NCI-H1436 treated with DMSO at 0.1 percent for 48 hours (cell line): Measurements from ENCODE around the gene GPR142.

Source experiments
- DNase-seq: peaks from one replicate; lab custom pipeline; 2025; lab: John Stamatoyannopoulos, UW

Gene GPR142

DNA sequence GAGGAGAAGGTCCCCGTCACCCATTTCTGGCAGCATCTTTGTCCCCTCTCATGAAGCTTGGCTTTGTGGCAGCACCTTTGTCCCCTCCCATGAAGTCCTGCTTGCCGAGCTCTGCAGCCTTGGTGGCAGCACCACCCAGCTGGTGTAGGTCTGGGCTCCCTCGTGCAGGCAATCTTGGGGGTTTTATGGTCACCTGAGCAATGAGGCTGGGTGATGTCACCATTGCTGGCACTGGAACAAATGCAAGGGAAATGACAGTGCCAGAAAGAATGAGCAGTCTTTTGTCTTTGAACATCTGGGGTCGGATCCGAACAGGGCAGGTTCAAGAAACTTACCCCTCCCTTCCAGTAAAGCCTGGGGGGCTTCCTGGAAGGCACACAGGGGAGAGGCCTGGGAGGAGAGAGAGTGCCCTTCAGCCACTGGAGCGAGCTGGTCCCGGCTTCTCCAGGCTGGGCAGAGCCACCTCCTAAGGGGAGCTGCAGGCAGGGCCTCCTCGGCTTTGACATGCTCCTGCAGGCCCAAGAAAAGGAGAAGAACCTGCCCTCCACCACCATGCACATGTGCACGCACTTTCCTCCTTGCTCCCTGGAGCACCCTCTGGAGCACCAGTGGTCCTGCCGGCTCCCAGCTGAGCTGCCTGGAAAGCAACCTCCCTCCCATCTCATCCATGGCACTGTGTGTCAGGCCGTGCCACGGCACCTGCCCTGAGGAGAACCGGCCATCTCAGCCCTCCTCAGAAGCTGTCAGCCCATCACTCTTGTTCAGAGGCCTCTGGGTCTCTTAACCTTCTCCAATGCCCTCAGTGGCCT lies 21.7 kb upstream of the GPR142 start:
- no peak for DNase-seq

DNA sequence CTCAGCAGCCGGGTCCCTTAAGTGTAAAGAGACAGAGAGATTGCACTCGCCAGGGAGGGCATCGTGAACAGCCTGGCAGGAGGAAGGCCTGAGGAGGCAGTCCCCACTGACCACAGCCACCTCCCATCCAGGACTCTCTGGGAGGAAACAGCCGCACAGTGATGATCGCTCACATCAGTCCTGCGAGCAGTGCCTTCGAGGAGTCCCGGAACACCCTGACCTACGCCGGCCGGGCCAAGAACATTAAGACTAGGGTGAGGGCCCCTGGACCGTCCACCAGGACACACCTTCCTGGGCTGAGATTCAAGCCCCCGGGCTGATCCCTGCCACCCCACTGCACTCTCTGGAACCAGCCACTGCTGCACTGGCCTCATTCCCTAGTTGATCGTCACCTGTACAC lies 19.7 kb upstream of the GPR142 start:
- no peak for DNase-seq

DNA sequence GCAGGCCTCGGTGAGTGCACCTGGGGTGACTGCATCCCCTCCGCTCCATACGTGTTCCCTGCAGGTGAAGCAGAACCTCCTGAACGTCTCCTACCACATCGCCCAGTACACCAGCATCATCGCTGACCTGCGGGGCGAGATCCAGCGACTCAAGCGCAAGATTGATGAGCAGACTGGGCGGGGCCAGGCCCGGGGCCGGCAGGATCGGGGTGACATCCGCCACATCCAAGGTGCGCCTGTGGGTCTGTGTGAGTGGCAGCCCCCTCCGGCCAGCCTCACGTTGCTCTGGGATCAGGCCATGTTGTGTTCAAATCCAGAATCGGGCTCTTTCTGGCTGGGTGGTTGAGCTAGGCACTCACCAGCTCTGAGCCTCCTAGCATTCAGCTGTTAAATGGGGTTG lies 18.2 kb upstream of the GPR142 start:
- DNase-seq = no peak

GRCh38 chr17:74350486-74350885 lies 16.8 kb upstream of the GPR142 start:
- no peak for DNase-seq

DNA sequence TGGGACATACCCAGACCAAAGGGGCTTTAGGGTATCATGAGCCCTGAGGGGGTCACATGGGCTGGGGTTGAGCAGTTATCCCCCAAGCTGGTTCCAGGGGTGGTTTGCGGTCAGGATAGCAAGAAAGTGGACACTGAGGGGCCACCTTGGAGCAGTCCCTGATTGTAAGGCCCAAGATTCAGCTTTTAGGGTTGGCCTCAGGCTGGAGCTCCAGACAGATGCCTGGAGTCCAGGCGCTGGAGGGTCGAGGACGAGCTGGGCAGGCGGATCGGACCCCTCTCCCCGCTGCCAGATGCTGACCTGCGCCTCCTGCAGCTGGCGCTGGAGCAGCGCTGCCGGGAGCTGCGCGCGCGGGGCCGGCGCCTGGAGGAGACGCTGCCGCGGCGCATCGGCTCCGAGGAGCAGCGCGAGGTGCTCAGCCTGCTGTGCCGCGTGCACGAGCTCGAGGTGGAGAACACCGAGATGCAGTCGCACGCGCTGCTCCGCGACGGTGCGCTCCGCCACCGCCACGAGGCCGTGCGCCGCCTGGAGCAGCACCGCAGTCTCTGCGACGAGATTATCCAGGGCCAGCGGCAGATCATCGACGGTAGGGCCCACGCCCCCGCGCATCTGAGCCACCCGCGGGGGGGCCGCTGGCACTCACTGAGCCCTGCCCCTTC lies 15.6 kb upstream of the GPR142 start:
- DNase-seq = no peak

DNA sequence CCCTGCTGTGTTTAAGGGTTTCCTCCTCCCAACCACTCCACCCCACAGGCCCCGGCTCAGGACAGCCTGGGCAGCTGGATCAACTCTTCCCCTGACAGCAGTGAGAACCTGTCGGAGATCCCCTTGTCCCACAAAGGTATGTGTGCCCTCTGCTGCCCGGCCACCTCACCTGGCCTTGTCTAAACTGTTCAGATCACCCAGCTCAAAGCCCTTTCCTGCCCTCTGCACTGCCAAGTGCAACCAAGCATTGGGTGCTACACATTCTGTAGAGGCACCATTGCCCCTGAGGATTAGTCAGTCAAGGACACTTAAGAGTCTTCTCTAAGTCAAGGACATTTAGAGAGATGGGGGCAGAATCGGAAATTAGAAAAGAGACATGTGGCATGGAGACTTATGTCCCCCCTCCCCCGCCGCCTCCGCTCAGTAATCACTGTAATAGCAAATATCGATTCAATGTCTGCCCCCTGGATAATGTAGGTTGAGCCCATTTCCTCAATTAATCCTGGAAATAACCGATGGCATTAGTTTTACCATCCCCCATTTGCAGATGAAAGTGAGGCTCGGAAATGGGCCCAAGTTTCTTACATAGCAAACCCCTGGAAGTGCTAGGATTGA lies 13.8 kb upstream of the GPR142 start:
- no peak for DNase-seq

GRCh38 chr17:74354123-74354522 lies 13.2 kb upstream of the GPR142 start:
- no peak for DNase-seq

DNA sequence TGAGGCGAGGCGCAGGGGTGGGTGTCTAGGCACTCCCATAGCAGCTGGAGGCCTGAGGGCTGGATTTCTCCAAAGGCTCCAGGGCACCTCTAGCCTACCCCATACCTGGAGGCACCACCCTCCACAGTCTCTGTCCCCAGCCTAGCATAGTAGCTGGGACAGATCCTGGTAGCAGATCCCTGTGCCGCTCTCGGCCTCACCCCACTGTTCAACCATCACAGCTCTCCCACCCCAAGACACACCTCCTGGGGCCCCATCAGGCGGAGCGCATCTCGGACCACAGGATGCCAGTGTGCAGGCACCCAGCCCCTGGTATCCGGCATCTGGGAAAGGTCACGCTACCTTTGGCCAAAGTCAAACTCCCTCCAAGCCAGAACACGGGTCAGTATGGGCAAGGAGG lies 12.7 kb upstream of the GPR142 start:
- no peak for DNase-seq

DNA sequence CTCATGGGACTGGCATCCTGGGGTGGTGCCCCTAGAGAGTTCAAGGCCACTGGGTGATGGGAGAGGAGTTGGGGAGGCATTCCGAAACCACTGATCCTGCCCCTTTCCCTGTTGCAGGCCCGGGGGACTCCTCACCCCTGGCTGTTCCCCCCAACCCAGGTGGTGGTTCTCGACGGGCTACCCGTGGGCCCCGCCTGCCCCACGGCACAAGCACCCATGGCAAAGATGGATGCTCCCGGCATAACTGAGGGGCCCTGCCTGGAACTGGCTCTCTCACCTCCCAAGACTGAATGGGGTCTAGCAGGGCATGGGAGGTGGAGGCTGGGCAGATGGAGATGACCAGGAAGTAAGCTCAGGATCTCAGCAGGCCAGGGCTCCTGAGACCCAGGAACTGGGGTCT lies 12.2 kb upstream of the GPR142 start:
- DNase-seq = no peak

GRCh38 chr17:74356646-74357465 lies 10.4 kb upstream of the GPR142 start:
- no peak for DNase-seq

DNA sequence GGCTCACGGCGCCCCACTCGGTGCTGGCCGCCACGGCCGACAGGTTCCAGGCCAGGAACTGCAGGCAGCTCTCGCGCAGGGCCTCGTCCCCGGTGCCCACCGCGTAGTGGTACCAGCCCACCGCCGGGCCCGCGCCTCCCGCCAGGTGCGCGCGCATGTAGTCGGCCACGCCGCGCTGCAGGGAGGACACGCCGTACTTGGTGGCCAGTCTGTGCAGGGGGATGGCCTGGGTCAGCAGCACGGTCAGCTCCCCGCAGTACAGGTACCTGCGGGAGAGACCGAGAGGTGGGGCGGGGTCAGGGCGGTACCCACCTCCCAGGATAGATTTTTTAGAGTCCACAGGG lies 9.9 kb upstream of the GPR142 start:
- no peak for DNase-seq

- DNase-seq = no peak
Observed at GRCh38 chr17:74358697-74359096, 8.6 kb upstream of the GPR142 start.

GRCh38 chr17:74359916-74360315 lies 7.4 kb upstream of the GPR142 start:
- DNase-seq = no peak

GRCh38 chr17:74360899-74361229 lies 6.4 kb upstream of the GPR142 start:
- DNase-seq = no peak

DNA sequence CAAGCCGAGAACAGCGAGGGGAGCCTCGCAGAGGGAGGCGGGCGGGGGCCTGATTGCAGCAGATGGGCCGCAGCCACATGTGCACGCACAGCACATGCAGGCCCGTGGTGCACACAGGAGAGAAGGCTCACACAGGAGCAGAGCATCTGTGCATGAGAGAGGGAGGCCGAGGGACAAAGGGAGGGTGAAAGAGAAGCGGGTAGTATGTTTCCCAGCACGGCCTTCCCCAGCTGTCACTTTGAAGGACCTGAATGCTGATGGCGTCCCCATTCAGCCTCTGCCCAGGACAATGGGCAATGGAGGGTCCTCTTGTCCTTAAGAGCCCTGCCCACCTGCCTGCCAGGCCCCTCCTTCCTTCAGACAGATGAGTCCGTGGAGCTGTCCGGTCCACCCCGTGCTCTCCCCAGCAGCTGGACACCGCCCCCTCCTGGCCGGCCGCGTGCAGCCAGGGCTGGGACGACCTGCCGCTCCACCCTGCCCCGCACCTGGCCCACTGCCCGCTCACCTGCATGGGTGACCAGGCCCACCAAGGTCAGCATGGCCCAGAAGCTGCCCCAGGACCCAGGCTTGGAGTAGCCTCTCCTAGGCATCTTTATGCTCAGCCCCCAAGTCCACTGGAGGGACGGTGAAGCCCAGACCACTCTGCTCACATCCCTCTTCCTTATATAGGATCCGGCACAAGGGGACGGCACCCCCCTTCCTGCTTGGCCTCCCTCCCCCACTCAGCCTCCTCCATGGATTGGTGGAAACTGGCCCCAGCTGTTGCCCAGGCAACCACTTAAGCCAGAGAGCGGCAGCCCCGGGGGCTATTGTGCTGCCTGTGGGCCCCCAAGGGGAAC lies 5.9 kb upstream of the GPR142 start, which contains the start of gene BTBD17:
Gene BTBD17 (minus strand): TSS at position 639 of the 839 bp plus-strand sequence. CDS start 49 bp downstream, at position 590.
- peak; percentile 95 for DNase-seq

GRCh38 chr17:74362069-74362405 lies 5.3 kb upstream of the GPR142 start:
- no peak for DNase-seq

DNA sequence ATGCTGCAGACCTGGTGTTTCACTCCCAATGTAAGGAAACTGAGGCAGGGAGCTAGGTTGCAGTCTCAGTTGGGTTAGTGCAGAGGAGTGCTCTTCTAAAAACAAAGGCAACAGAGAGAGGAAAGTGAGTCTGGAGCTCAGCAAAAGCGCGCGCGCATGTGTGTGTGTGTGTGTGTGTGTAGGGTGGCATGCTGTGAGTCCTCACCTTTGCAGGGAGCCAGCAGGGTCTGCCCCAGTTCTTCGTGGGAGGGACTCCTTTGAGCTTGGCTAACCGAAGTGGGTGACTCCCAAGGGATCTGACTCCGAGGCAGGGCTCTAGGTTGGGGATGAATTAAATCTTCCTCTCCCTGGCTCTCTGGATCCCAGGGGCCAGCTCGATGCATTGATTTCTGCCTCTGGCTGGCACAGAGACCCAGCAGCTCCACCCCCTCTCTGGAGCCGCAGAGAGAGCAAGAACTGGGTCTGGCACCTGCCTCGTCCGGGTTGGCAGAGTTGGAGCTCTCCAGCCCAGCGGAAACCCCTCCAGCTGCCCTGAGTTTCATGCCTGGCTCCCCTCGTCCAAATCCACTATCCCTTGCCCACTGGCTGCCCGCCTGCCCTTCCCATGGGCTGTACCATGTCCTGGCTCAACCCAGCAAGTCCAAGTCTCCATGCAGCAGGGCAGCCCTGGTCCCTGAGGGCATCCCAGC lies 4.4 kb upstream of the GPR142 start:
- peak; percentile 55 for DNase-seq

GRCh38 chr17:74368341-74369081 lies 1.2 kb downstream of the GPR142 start:
- DNase-seq = no peak

GRCh38 chr17:74369221-74369620 lies 1.9 kb downstream of the GPR142 start:
- peak; percentile 34 for DNase-seq
